ENCODE results near the gene CPNE5. TPM values are rescaled to one million over a fixed set of nuclear protein-coding genes. Genes with fewer than 3 reads are reported as not detected.

CPNE5 gene
- total RNA-seq, 1 donor from 2014 or later = 0.72 TPM

- H3K4me1 Mint-ChIP-seq (ENCODE audit: unreplicated experiment) = peaks cover 53% of the 10 kb centered on the region
- no peak for DNase-seq (ENCODE audit: extremely low spot score, unreplicated experiment)
- no peak overlapping the region for H3K4me3 Mint-ChIP-seq
- no peaks in the 10 kb centered on the region for H3K27me3 Mint-ChIP-seq
- no peak for TF ChIP-seq CTCF (conservative IDR thresholded peaks at IDR 0.05)
- no peaks in the 10 kb centered on the region for H3K9me3 Mint-ChIP-seq
- no peaks in the 10 kb centered on the region for H3K36me3 Mint-ChIP-seq
- no peak overlapping the region for H3K27ac Mint-ChIP-seq
These were observed 20.5 kb downstream of the CPNE5 start for GRCh38 chr6:36818756-36819155.

GRCh38 chr6:36817847-36818246 lies 21.4 kb downstream of the CPNE5 start:
- no peak for TF ChIP-seq CTCF (conservative IDR thresholded peaks at IDR 0.05)
- no peak for DNase-seq (ENCODE audit: extremely low spot score, unreplicated experiment)
- Mint-ChIP-seq H3K4me1 (ENCODE audit: unreplicated experiment) (peaks cover 46% of the 10 kb centered on the region), H3K27me3 (no peaks in the 10 kb centered on the region), H3K27ac (no peak overlapping the region), H3K36me3 (no peaks in the 10 kb centered on the region), H3K9me3 (no peaks in the 10 kb centered on the region), H3K4me3 (no peak overlapping the region)

- Mint-ChIP-seq H3K4me1 (ENCODE audit: unreplicated experiment) (peaks cover 42% of the 10 kb centered on the region), H3K27ac (no peak overlapping the region), H3K27me3 (no peaks in the 10 kb centered on the region), H3K4me3 (no peak overlapping the region), H3K36me3 (no peaks in the 10 kb centered on the region), H3K9me3 (no peaks in the 10 kb centered on the region)
- TF ChIP-seq CTCF (conservative IDR thresholded peaks at IDR 0.05) = no peak
- no peak for DNase-seq (ENCODE audit: extremely low spot score, unreplicated experiment)
These were observed 21.9 kb downstream of the CPNE5 start for GRCh38 chr6:36817176-36817817.

GRCh38 chr6:36815962-36816735 lies 23.1 kb downstream of the CPNE5 start:
- H3K36me3 Mint-ChIP-seq = no peaks in the 10 kb centered on the region
- no peak for DNase-seq (ENCODE audit: extremely low spot score, unreplicated experiment)
- H3K27me3 Mint-ChIP-seq = peaks cover 3% of the 10 kb centered on the region
- H3K9me3 Mint-ChIP-seq = no peaks in the 10 kb centered on the region
- no peak overlapping the region for H3K27ac Mint-ChIP-seq
- TF ChIP-seq CTCF (conservative IDR thresholded peaks at IDR 0.05) = no peak
- peaks cover 37% of the 10 kb centered on the region for H3K4me1 Mint-ChIP-seq (ENCODE audit: unreplicated experiment)
- H3K4me3 Mint-ChIP-seq = no peak overlapping the region

- TF ChIP-seq CTCF (conservative IDR thresholded peaks at IDR 0.05) = no peak
- H3K9me3 Mint-ChIP-seq = no peaks in the 10 kb centered on the region
- DNase-seq (ENCODE audit: extremely low spot score, unreplicated experiment) = no peak
- no peak overlapping the region for H3K4me3 Mint-ChIP-seq
- H3K27me3 Mint-ChIP-seq = peaks cover 12% of the 10 kb centered on the region
- H3K4me1 Mint-ChIP-seq (ENCODE audit: unreplicated experiment) = peaks cover 36% of the 10 kb centered on the region
- no peak overlapping the region for H3K27ac Mint-ChIP-seq
- H3K36me3 Mint-ChIP-seq = no peaks in the 10 kb centered on the region
These were observed 25.0 kb downstream of the CPNE5 start for GRCh38 chr6:36814249-36814648.
